HepG2 (cell line): Measurements from ENCODE around the gene AJM1. TPM values are rescaled to one million over a fixed set of nuclear protein-coding genes. Genes with fewer than 3 reads are reported as not detected.
A peak's percentile ranks its signal among the peaks of the same experiment; 100 is the strongest.

ENCODE experiments used
- ATAC-seq: fragments of 200-7000 bp; cut with Tn5 transposase; 3 replicates; pipeline ENCODE4 v1.9.1; 2020; ENCODE audit warnings: mild to moderate bottlenecking, moderate library complexity
- BruUV-seq: library from RNA; stranded (reverse); fragments of 400-500 nt; replicated peaks from 2 replicates; lab custom pipeline; 2021; lab: Mats Ljungman, UMichigan
- CTCF ChIA-PET: fragments of 300-600 bp; formaldehyde crosslinking; extraction: SDS; loops from one replicate; lab custom pipeline; 2021; ENCODE audit warnings: low total read pairs, inconsistent platforms, low intra/inter-chr PET ratio; lab: Yijun Ruan, JAX
- POLR2A ChIA-PET: fragments of 350-600 bp; sonication (Branson Sonifier 250); formaldehyde crosslinking; loops from one replicate; lab custom pipeline; 2020; ENCODE audit warnings: antibody characterized with exemption, inconsistent platforms; lab: Yijun Ruan, JAX
- DNase-seq: peaks from one replicate; pipeline ENCODE4 v3.0.0-alpha.2; 2015; ENCODE audit warnings: low spot score
- FAIRE-seq: peaks from 3 replicates; lab custom pipeline; 2011; peaks lifted over from hg19 to GRCh38; lab: Jason Lieb, UNC
- H2AFZ ChIP-seq: one replicate; pipeline ENCODE4 v1.6.1; 2011; ENCODE audit warnings: low read length, inconsistent platforms
- H3K27ac ChIP-seq: fragments of 300-600 bp; 3 replicates; pipeline ENCODE4 v1.8.0; 2011; ENCODE audit warnings: mixed run types, mild to moderate bottlenecking, mixed read lengths, low read length, inconsistent platforms; ENCODE audit not compliant: insufficient read depth; ENCODE audit errors: extremely low read length
- H3K27me3 ChIP-seq, 2 experiments: fragments of 200-600 bp in 1 of 2; 2 replicates in 1 of 2; 3 replicates in 1 of 2; pipeline versions ENCODE4 v1.6.0 to v1.8.0; 2011; ENCODE audit warnings: low read length in 2 of 2, mild to moderate bottlenecking in 2 of 2, moderate library complexity in 2 of 2, inconsistent platforms in 1 of 2; ENCODE audit not compliant: insufficient read depth in 2 of 2, control insufficient read depth in 1 of 2
- H3K36me3 ChIP-seq, 2 experiments: fragments of 200-600 bp in 1 of 2; replicated peaks in 1 of 2; 2 replicates in 1 of 2; 3 replicates in 1 of 2; pipeline versions ENCODE4 v1.5.1 to v1.8.0; 2011; ENCODE audit warnings: low read length in 2 of 2, inconsistent platforms in 1 of 2; ENCODE audit not compliant: insufficient read depth in 2 of 2, control insufficient read depth in 1 of 2
- H3K4me1 ChIP-seq: 2 replicates; pipeline ENCODE4 v1.5.1; 2012; ENCODE audit warnings: low read length, inconsistent platforms; ENCODE audit not compliant: insufficient read depth
- H3K4me2 ChIP-seq: 2 replicates; pipeline ENCODE4 v1.6.0; 2011; ENCODE audit warnings: low read depth, low read length, inconsistent platforms
- H3K4me3 ChIP-seq, 3 experiments: fragments of 200-600 bp in 1 of 3; sonication (generic), shearing (Covaris generic) in 1 of 3; replicated peaks in 1 of 3; 2 replicates each; pipeline ENCODE4 v1.5.1; 2011 to 2016; ENCODE audit warnings: low read length in 3 of 3, inconsistent platforms in 2 of 3, low read depth in 2 of 3, mild to moderate bottlenecking in 2 of 3, control low read depth in 1 of 3, mixed read lengths in 1 of 3; ENCODE audit not compliant: insufficient read depth in 1 of 3
- H3K79me2 ChIP-seq: one replicate; pipeline ENCODE4 v1.6.1; 2011; ENCODE audit warnings: low read length, inconsistent platforms; ENCODE audit not compliant: insufficient read depth
- H3K9ac ChIP-seq: 2 replicates; pipeline ENCODE4 v1.6.0; 2011; ENCODE audit warnings: mild to moderate bottlenecking, low read depth, low read length, inconsistent platforms; ENCODE audit not compliant: insufficient read depth
- H3K9me3 ChIP-seq: 2 replicates; pipeline ENCODE4 v1.5.1; 2012; ENCODE audit warnings: mild to moderate bottlenecking, low read length
- H4K20me1 ChIP-seq: 2 replicates; pipeline ENCODE4 v1.6.0; 2011; ENCODE audit warnings: inconsistent platforms, mild to moderate bottlenecking, low read length, moderate library complexity; ENCODE audit not compliant: insufficient read depth
- AKAP8 ChIP-seq: sonication (generic); formaldehyde crosslinking; IDR thresholded peaks from 2 replicates; pipeline ENCODE4 v1.5.1; 2020; ENCODE audit warnings: mild to moderate bottlenecking, missing genetic modification reagents
- ATAD3A ChIP-seq: sonication (generic); formaldehyde crosslinking; IDR thresholded peaks from 2 replicates; pipeline ENCODE4 v1.4.0; 2020; ENCODE audit warnings: missing genetic modification reagents
- ATF1 ChIP-seq: IDR thresholded peaks from 2 replicates; pipeline ENCODE4 v1.6.1; 2016; ENCODE audit warnings: mild to moderate bottlenecking, control low read depth
- CBX1 ChIP-seq: IDR thresholded peaks from one replicate; pipeline ENCODE4 v1.6.1; 2016; ENCODE audit warnings: antibody characterized with exemption, low read depth
- NONO ChIP-seq, 2 experiments: fragments of 450-650 bp in 1 of 2; sonication (generic) in 1 of 2; formaldehyde crosslinking in 1 of 2; IDR thresholded peaks in 1 of 2; conservative IDR thresholded peaks in 1 of 2; 2 replicates each; pipeline versions ENCODE4 v1.6.1 to v1.8.0; 2017 to 2022; ENCODE audit warnings: mild to moderate bottlenecking in 1 of 2, missing genetic modification reagents in 1 of 2, moderate library complexity in 1 of 2
- SNAI1 ChIP-seq: sonication (generic); formaldehyde crosslinking; IDR thresholded peaks from 2 replicates; pipeline ENCODE4 v1.5.0; 2020; ENCODE audit warnings: mild to moderate bottlenecking, missing genetic modification reagents, borderline replicate concordance
- SP4 ChIP-seq: sonication (generic); formaldehyde crosslinking; IDR thresholded peaks from 2 replicates; pipeline ENCODE4 v1.8.1; 2023; ENCODE audit warnings: mild to moderate bottlenecking, missing genetic modification reagents
- SRSF1 ChIP-seq: fragments of 200-400 bp; formaldehyde crosslinking; optimal IDR thresholded peaks from 2 replicates; pipeline ENCODE3; 2017; ENCODE audit warnings: mild to moderate bottlenecking, low read depth, low read length, moderate library complexity
- TOE1 ChIP-seq: sonication (generic); formaldehyde crosslinking; IDR thresholded peaks from 2 replicates; pipeline ENCODE4 v1.4.0; 2020; ENCODE audit warnings: mild to moderate bottlenecking, missing genetic modification reagents
- ZEB1 ChIP-seq: IDR thresholded peaks from 2 replicates; pipeline ENCODE4 v1.6.1; 2012; ENCODE audit warnings: mild to moderate bottlenecking, low read depth, inconsistent platforms; ENCODE audit not compliant: insufficient replicate concordance
- ZNF33B ChIP-seq: sonication (generic); formaldehyde crosslinking; IDR thresholded peaks from 2 replicates; pipeline ENCODE4 v1.5.1; 2020; ENCODE audit warnings: mild to moderate bottlenecking, missing genetic modification reagents
- ZNF34 ChIP-seq: sonication (generic); formaldehyde crosslinking; IDR thresholded peaks from 2 replicates; pipeline ENCODE4 v1.4.0; 2020; ENCODE audit warnings: mild to moderate bottlenecking, missing genetic modification reagents, borderline replicate concordance
- ZNF746 ChIP-seq: sonication (generic); formaldehyde crosslinking; IDR thresholded peaks from 2 replicates; pipeline ENCODE4 v1.8.0; 2022; ENCODE audit warnings: mild to moderate bottlenecking, missing genetic modification reagents
- ZNF891 ChIP-seq: sonication (generic); formaldehyde crosslinking; IDR thresholded peaks from 2 replicates; pipeline ENCODE4 v1.5.0; 2020; ENCODE audit warnings: mild to moderate bottlenecking, missing genetic modification reagents
- whole genome bisulfite sequencing: methylation state at CpG from one replicate; pipeline ENCODE4 v1.1.6; 2017; ENCODE audit warnings: low lambda C conversion rate; 5-methylcytosine and 5-hydroxymethylcytosine counted together
- in situ Hi-C: cut with HindIII; loops from 2 replicates; pipeline ENCODE4 v1.10.0; 2017; ENCODE audit warnings: low pct_unique_long_range_greater_than_20kb; ENCODE audit not compliant: extremely low pct_ligation_motif_present
- intact Hi-C: fragments of 100-400 bp; cut with micrococcal nuclease; formaldehyde crosslinking; loops from one replicate; pipeline ENCODE4 v1.10.0; 2022; ENCODE audit not compliant: unreplicated experiment
- polyA plus RNA-seq, 8 experiments: library from polyadenylated mRNA; depleted of rRNA in 3 of 8; stranded (reverse) in 7 of 8; unstranded in 1 of 8; fragments of >200 nt; fragmentation: Illumina TruSeq in 4 of 8; extraction: Trizol in 4 of 8; gene quantifications; 2 replicates each; pipeline versions ENCODE4 v1.2.1 to v1.2.3, GENCODE V29; 2011 to 2016; ENCODE audit warnings: low read depth in 4 of 8, missing spikeins in 1 of 8, mixed read lengths in 1 of 8; ENCODE audit not compliant: insufficient read depth in 1 of 8
- total RNA-seq, 5 experiments: library from RNA; depleted of rRNA; stranded (reverse); fragments of >200 nt; fragmentation: Illumina TruSeq; extraction: Trizol; gene quantifications; 2 replicates each; pipeline ENCODE4 v1.2.3, GENCODE V29; 2016; ENCODE audit warnings: low read depth in 1 of 5
- TF ChIP-seq, protein P1 (sequence below): sonication (generic); formaldehyde crosslinking; IDR thresholded peaks from 2 replicates; pipeline ENCODE4 v1.8.1; 2023; ENCODE audit warnings: mild to moderate bottlenecking, moderate library complexity, missing genetic modification reagents
- TF ChIP-seq, protein P2 (sequence below): sonication (generic); formaldehyde crosslinking; IDR thresholded peaks from 2 replicates; pipeline ENCODE4 v1.4.0; 2020; ENCODE audit warnings: missing genetic modification reagents
- TF ChIP-seq, protein P3 (sequence below): sonication (generic); formaldehyde crosslinking; IDR thresholded peaks from 2 replicates; pipeline ENCODE4 v1.4.0; 2020; ENCODE audit warnings: missing genetic modification reagents

Gene AJM1
- total and polyA plus RNA-seq, 2 of the 13 experiments (the other 11 are each of a cell fraction or from before 2014, with no cell fraction given) = 1.1 to 1.2 TPM

DNA sequence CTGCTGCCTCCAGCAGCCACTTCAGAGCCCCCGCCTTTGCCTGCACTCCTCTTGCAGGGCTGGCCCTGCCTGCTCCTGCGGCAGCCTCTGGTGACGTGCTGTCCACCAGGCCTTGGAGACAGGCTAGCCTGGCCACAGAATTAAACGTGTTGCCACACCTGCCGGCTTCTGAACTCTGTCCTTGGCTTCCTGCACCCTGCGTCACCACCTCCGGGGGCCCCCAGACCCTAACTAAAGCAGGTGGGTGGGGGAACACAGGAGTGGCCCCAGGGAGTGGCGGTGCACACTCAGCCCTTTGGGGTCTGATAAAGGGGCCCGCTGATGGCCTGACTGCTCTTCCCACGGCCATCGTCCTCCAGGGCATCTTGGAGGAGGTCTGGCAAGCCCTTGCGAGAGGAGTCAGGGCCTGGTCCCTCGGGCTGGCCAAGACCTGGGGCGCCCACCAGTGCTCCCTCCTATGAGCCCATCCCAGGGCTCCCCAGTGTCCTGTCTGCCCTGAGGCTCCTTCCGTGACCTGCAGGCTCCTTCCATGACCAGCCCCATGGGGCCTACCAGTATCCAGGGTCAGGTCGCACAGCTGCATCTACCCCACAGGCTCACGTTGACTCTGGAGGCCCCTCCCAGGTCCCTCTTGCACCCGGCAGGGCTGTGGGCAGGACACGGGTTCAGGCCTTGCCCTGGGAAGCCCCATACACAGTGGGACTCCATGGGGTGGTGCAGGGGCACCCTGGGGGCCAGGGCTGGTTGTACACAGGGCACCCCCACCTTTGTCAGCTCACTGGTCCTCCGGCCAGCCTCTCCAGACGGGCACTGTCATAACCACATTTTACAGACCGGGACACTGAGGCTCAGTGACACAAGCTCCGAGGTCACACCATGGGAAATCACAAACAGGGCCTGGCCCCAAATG, 8.8 kb downstream of the AJM1 start:
- H3K4me1 ChIP-seq = peaks cover 30% of the 10 kb centered on the region
- FAIRE-seq (no peak), DNase-seq (no peak), ATAC-seq (no peak)
- POLR2A ChIA-PET = interaction anchor here (0.7 to 1.0 kb wide), 3 partner anchors 9 to 15 kb away, joined by 4 to 5 read pairs (median 4); partner anchors contain the start of gene EDF1
- CTCF ChIA-PET = no interaction called here
- 90% methylated on average over 4 of the region's 23 CpGs for WGBS
- intact Hi-C loops (no loop called here), in situ Hi-C loops (no loop called here)
- H3K27ac ChIP-seq = peak overlapping the region; percentile 31
- no peak overlapping the region for H2AFZ ChIP-seq
- peak overlapping the region in 1 of 3 experiments; percentile 98; a peak in 2 of 6 replicates for H3K4me3 ChIP-seq
- no peaks in the 10 kb centered on the region; a peak in 1 of 5 replicates for H3K27me3 ChIP-seq
- peaks cover 9% of the 10 kb centered on the region; the same call in 1 of the 2 replicates for H4K20me1 ChIP-seq
- no TSS peak for BruUV-seq
- H3K36me3 ChIP-seq = peaks cover 11 to 20% of the 10 kb centered on the region in 2 experiments
- no peaks in the 10 kb centered on the region for H3K9me3 ChIP-seq
- H3K79me2 ChIP-seq = peaks cover 17% of the 10 kb centered on the region
- H3K9ac ChIP-seq = peak overlapping the region; percentile 94; the same call in 1 of the 2 replicates
- H3K4me2 ChIP-seq = peak overlapping the region; percentile 87
- no peak for TF ChIP-seq NONO (IDR thresholded peaks at IDR 0.05)
- 0 out of 2 replicates have a peak, but pooled peaks have one; percentile 17 for TF ChIP-seq NONO (CRISPR knock-in tag; conservative IDR thresholded peaks at IDR 0.05)
- no peak for TF ChIP-seq ZNF746 (CRISPR knock-in tag)
- TF ChIP-seq ZNF891 (CRISPR knock-in tag) = 0 out of 2 replicates have a peak, but pooled peaks have one; percentile 1
- TF ChIP-seq, protein P1, sequence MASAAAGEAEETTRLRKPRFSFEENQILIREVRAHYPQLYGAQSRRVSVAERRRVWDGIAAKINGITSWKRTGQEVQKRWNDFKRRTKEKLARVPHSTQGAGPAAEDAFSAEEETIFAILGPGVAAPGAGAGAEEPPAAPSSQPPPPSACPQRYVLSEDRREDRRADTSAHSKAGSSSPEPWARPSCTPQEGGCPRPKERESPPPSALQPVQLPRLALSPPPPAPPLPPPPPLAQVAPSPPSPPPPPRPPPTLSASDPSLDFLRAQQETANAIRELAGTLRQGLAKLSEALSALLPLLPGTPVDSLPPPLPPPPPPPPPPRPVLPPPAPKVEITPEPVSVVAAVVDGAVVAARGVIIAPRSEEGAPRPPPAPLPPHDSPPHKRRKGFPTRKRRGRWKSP (CRISPR knock-in tag) = no peak
- 0 out of 2 replicates have a peak, but pooled peaks have one; percentile 49 for TF ChIP-seq ZNF33B
- TF ChIP-seq, protein P2, sequence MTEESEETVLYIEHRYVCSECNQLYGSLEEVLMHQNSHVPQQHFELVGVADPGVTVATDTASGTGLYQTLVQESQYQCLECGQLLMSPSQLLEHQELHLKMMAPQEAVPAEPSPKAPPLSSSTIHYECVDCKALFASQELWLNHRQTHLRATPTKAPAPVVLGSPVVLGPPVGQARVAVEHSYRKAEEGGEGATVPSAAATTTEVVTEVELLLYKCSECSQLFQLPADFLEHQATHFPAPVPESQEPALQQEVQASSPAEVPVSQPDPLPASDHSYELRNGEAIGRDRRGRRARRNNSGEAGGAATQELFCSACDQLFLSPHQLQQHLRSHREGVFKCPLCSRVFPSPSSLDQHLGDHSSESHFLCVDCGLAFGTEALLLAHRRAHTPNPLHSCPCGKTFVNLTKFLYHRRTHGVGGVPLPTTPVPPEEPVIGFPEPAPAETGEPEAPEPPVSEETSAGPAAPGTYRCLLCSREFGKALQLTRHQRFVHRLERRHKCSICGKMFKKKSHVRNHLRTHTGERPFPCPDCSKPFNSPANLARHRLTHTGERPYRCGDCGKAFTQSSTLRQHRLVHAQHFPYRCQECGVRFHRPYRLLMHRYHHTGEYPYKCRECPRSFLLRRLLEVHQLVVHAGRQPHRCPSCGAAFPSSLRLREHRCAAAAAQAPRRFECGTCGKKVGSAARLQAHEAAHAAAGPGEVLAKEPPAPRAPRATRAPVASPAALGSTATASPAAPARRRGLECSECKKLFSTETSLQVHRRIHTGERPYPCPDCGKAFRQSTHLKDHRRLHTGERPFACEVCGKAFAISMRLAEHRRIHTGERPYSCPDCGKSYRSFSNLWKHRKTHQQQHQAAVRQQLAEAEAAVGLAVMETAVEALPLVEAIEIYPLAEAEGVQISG (CRISPR knock-in tag) = no peak
- TF ChIP-seq ZEB1 = no peak
- peak; percentile 83 for TF ChIP-seq AKAP8
- no peak for TF ChIP-seq CBX1
- no peak for TF ChIP-seq ATAD3A (CRISPR knock-in tag)
- TF ChIP-seq SRSF1 = peak; percentile 31
- TF ChIP-seq ZNF34 (CRISPR knock-in tag) = no peak
- no peak for TF ChIP-seq ATF1 (CRISPR knock-in tag)
- TF ChIP-seq SNAI1 = no peak
- TF ChIP-seq, protein P3, sequence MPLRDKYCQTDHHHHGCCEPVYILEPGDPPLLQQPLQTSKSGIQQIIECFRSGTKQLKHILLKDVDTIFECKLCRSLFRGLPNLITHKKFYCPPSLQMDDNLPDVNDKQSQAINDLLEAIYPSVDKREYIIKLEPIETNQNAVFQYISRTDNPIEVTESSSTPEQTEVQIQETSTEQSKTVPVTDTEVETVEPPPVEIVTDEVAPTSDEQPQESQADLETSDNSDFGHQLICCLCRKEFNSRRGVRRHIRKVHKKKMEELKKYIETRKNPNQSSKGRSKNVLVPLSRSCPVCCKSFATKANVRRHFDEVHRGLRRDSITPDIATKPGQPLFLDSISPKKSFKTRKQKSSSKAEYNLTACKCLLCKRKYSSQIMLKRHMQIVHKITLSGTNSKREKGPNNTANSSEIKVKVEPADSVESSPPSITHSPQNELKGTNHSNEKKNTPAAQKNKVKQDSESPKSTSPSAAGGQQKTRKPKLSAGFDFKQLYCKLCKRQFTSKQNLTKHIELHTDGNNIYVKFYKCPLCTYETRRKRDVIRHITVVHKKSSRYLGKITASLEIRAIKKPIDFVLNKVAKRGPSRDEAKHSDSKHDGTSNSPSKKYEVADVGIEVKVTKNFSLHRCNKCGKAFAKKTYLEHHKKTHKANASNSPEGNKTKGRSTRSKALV (CRISPR knock-in tag) = 0 out of 2 replicates have a peak, but pooled peaks have one; percentile 13
- 0 out of 2 replicates have a peak, but pooled peaks have one; percentile 19 for TF ChIP-seq SP4 (CRISPR knock-in tag)
- no peak for TF ChIP-seq TOE1
